Stimulated activated naive CD4-positive, alpha-beta T cell (primary cell): ENCODE data around the gene NANP.
"Not testable (repeated sequence)": the region's sequence is repeated elsewhere in the genome, so short reads cannot be mapped to it uniquely, and the experiment has no call there.

Source experiments
- DNase-seq, 6 experiments: peaks; one replicate each; lab custom pipeline; 2025; lab: John Stamatoyannopoulos, UW

The NANP gene

GRCh38 chr20:25623736-25624499 is at the start of gene NANP:
Gene NANP, minus strand, starts transcription at chr20:25624014. Its CDS starts 66 bp downstream, at chr20:25623948.
- peak; percentile 60 to 84 (median 76) for DNase-seq

DNA sequence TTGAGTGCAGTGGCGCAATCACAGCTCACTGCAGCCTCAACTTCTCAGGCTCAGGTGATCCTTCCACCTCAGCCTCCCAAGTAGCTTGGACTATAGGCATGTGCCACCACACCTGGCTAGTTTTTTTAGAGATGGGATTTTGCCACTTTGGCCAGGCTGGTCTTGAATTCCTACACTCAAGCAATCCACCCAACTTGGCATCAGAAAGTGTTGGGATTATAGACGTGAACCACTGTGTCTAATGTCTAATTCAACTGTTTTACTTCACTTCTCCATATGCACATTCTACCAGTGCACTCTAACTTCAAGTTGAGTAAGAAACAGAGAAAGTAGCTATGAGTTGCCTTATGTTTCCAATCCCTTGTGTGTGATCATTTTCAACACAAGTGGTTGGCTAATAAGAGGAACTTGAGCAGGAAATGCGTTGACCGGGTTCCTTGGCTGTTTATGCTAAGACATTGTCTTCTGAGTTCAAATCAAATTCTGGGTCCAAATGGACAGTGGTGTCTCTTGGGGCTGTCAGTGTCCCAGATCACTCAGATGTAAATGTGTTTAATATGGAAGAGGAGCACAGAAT is 48.9 kb upstream of the NANP start:
- DNase-seq, result no peak

DNA sequence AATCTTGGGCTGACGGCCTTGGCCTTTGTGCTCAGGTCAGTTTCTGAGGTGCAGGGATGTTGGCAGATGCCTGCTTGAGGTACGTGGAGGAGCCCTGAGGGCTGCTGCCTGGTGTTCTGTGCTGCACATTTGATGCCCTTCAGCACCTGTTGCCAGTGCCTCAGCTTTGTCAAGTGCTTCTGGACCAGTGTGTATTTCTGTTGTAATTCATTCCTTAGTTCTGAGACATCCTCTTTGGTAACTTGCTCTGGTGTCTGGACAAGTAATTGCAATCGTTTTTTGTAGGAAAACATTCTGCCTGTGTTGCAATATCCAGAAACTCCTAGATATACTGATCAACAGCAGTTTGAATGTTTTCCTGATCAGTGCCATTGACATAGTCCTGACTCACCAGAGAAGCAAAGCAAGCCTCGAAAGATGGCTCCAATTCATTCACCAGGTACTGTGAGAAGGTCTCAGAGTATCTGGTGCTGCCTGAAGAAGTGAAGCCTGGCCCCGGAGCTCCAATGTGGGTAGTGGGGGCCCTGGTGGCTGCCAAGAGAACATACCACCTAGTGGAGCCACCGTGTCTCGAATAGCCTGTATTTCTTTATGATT is 46.1 kb upstream of the NANP start:
- DNase-seq, result no peak

GRCh38 chr20:25668446-25668845 is 44.6 kb upstream of the NANP start:
- no peak for DNase-seq

- no peak for DNase-seq
Observed at GRCh38 chr20:25659999-25660398, 36.2 kb upstream of the NANP start.

- no peak for DNase-seq
Observed at GRCh38 chr20:25654487-25654886, 30.7 kb upstream of the NANP start.

GRCh38 chr20:25652866-25653265 is 29.1 kb upstream of the NANP start:
- not testable (repeated sequence) for DNase-seq

GRCh38 chr20:25644814-25645213 is 21.0 kb upstream of the NANP start:
- DNase-seq, result no peak

GRCh38 chr20:25643716-25644115 is 19.9 kb upstream of the NANP start:
- DNase-seq, result no peak

- DNase-seq, result no peak
Observed at GRCh38 chr20:25637247-25637646, 13.4 kb upstream of the NANP start.

DNA sequence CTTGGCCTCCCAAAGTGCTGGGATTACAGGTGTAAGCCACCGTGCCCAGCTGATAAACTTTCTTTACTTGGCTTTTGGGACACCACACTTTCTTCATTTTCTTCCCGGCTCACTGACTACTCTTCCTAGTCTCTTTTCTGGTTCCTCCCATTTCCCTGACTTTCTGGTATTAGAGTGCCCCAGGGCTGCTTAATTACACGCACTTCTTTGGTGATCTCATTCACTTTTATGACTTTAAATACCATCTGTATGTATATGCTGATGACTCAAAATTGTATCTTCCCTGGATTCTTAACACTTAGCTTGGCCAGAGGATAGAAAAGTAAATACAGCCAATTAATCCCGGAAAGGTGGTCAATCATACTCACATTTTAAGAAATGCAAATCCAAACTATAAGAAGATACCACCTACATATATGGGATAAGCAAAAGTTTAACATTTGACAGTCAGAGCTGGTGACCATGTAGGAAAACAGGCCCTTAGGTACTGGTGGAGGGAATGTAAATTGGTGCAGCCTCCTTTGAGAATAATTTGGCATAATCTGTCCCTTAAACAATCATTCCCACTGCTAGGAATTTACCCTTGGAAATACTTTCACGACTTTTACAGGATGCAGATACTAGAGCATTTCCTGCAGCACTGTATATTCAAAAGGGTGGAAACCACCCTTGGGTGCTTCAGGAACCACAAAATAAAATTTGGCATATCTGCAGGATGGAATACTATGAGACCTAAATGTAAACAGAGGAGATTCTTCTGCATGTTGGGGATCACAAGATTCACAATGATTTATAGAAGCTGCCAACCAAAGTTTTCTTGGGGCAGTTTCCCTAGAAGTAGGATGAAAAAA is 9.4 kb upstream of the NANP start:
- DNase-seq, result no peak

DNA sequence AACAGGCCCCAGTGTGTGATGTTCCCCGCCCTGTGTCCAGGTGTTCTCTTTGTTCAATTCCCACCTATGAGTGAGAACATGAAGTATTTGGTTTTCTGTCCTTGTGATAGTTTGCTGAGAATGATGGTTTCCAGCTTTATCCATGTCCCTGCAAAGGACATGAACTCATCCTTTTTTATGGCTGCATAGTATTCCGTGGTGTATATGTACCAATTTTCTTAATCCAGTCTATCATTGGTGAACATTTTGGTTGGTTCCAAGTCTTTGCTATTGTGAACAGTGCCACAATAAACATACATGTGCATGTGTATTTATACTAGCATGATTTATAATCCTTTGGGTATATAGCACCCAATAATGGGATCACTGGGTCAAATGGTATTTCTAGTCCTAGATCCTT is 6.8 kb upstream of the NANP start:
- not testable (repeated sequence) for DNase-seq

DNA sequence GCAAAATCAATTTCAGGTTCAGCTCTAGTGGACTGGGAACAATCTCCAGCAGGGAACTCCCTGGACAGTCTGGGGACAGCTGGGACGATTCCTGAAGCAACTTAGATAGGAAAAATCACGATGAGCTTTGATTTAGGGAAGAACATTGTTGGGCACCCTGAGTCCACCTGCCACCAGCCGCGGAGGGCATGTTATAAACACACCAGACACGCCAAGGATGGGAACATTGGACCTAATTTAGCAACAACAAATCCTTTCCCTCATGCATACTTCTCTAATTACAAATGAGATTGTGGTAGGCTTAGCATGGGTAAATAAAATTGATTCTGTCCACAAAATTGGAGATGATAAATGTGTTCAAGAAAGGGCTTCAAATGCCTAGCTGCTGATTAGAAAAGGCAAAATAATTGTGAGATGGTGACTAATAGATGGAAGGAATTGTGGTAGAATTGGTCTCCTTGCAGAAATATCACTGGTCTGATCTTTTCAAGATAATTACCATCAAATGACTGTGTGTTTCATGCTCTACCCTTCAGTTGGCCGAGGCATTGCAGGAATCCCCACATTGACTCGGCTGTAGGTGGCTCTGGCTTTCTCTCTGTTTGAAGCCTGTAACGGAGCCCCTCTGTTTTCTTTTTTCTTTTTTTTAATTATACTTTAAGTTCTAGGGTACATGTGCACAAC is 6.1 kb upstream of the NANP start:
- DNase-seq, result no peak

DNA sequence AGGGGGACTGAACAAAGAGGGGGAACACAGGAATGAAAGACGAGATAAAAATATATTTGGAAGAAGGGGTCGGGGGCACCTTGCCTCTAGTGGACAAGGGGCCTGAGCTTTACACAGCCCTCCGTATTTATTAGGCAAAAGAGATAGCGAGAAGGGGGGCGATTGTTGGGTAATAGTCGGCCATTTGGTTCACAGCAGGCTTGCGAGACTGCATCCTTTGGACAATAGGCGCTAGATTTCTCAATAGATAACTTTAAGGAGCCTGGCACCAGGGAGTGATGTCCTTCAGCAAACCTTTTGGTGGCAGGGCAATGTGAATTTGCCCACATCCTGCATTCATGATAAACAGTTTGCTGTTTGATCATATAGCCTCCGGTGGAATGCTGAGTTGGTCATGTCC is 3.0 kb upstream of the NANP start:
- DNase-seq, result no peak

DNA sequence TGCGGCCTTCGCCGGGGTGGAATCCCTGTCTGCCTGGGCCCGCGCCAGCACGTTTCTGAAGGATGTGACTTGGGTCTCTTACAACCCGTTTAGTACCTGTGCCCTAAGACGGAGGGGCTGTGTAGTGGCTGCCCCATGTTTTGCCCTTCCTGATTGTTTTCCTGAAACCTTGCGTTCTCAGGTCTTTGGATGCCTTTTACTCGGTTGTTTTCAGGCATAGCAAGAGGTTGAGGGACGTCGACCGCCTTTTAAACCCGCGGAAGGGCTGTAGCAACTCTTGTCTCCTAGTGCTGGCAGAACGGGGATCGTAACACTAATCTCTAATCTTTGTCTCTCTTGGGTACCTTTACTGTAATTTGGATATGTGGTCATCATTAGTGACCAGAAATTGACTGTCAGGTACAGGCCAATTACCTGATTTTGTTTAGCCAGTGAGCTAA is 706 bp upstream of the NANP start:
- peak in 2 of 6 experiments; percentile 18 to 45 for DNase-seq

DNA sequence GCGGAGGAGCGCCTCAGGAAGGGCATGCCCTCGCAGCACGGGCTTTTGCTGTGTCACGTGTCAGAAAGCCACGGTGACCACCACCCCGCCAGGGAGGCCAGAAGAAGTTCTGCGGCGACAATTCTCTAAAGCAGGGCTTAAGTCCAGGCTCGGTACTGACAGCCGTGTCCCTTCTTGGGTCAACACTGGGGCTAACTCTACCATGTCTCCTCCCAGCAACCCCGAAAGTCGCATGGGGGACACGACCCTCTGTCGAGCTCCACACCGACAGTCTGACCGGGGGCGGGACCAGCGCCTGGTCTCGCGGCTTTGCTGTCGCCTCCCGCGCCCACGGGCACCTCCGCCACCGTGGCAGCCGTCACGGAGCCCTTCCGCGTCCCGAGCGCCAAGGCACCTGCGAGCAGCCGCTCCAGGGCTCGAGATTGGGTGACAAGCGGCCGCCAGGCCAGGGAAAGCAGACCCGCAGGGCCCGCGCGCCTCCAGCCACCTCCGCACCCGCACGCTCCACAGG is 534 bp downstream of the NANP start:
- peak in 1 of 6 experiments; percentile 54 for DNase-seq

DNA sequence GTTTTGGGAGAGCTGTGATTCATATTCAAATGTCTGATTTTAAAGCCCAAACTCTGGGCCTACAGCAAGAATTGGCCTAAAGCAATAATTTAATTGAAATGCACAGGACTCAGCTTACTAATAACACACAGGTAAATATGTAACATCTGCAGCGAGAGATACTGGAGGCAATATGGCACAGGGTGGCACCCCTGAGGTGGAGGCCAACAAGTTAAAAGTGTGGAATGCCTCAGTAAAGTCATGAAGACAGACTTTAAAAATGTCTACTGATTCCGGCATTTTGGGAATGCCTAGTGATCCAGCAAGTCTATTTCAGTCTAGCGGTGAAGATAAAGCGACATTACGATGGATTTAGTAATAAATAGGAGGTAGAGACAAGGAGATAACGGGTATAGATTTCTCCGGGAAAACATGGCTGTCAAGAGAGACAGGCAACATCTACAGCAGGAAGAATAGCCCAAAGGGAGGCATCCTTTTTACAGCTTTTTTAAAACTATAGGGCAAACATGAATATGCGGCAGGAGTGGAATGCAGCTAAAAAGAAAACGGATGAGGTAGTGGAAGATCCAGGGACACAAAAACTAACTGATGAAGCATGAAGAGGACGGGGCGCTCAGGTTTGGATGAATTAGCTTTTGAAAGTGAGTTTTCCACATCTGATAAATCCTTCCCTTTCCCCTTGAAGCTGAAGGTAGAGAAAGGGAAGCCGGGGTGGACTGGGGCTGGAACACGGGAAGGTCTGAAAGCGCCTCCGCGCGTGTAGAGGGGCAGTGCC is 1.2 kb downstream of the NANP start:
- DNase-seq, result no peak

DNA sequence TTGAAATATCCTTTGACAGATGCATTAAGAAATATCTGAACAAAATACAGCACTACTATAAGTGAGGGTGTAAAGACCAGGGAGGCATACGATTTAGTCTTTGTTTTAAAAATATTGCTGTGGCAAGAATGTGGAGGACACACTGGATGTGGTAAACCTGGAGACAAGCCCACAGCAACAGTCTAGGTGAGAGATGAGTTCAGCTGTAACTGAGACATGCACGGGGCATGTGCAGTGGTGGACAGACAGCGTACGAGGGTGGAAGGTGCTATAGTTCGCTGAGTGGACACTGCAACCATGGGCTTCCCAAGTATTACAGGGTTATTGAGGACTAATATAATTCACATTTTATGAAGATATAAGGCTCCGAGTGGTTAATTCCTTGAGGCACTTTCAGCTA is 1.8 kb downstream of the NANP start:
- DNase-seq, result no peak

- DNase-seq, result no peak
Observed at GRCh38 chr20:25619514-25619913, 4.3 kb downstream of the NANP start.

DNA sequence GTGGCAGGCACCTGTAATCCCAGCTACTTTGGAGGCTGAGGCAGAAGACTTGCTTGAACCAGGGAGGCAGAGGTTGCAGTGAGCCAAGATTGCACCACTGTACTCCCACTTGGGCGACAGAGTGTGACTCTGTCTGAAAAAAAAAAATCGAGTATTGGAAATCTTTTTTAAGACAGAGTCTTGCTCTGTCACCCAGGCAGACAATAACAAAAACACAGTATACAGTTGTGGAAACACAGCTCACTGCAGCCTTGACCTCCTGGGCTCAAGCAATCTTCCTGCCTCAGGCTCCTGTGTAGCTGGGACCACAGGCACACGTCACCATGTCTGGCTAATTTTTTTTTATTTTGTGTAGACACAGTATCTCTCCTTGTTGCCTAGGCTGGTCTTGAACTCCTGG is 15.0 kb downstream of the NANP start:
- no peak for DNase-seq
